Psoas muscle (tissue), 8 donors: ENCODE results near the gene RUFY4. TPM values are rescaled to one million over a fixed set of nuclear protein-coding genes. Genes with fewer than 3 reads are reported as not detected.

Experiments
- ATAC-seq, 4 donors: fragments of 200-7000 bp; cut with Tn5 transposase; one replicate each; pipeline ENCODE4 v1.9.1; 2020; ENCODE audit warnings: moderate library complexity in 3 of 4, mild to moderate bottlenecking in 2 of 4
- DNase-seq, 2 donors: peaks; one replicate each; pipeline ENCODE4 v3.0.0-alpha.2; 2020
- H3K27ac ChIP-seq: fragments of 200-600 bp; one replicate; pipeline ENCODE4 v1.8.0; 2022
- H3K27me3 ChIP-seq, 3 donors: fragments of 200-600 bp in 1 of 3; one replicate each; pipeline versions ENCODE4 v1.6.1 to v1.8.0; 2013 to 2022; ENCODE audit warnings: low read length in 2 of 3, mild to moderate bottlenecking in 2 of 3, moderate library complexity in 1 of 3; ENCODE audit not compliant: insufficient read depth in 3 of 3
- H3K36me3 ChIP-seq, 2 donors: fragments of 200-600 bp in 1 of 2; one replicate each; pipeline versions ENCODE4 v1.6.1 to v1.8.0; 2013 to 2022; ENCODE audit warnings: low read depth in 1 of 2, mild to moderate bottlenecking in 1 of 2, moderate library complexity in 1 of 2; ENCODE audit not compliant: insufficient read depth in 1 of 2
- H3K4me1 ChIP-seq: fragments of 200-600 bp; one replicate; pipeline ENCODE4 v1.8.0; 2022
- H3K4me3 ChIP-seq: fragments of 200-600 bp; one replicate; pipeline ENCODE4 v1.8.0; 2022; ENCODE audit warnings: mild to moderate bottlenecking
- H3K9me3 ChIP-seq: fragments of 200-600 bp; one replicate; pipeline ENCODE4 v1.8.0; 2022
- WGBS, 3 donors: extraction: QIAGEN DNeasy Blood & Tissue Kit; methylation state at CpG; one replicate each; pipeline versions ENCODE4 v1.1.6 to v1.1.7; 2013; 5-methylcytosine and 5-hydroxymethylcytosine counted together
- intact Hi-C, 2 donors: fragments of 100-400 bp; cut with DNase I; formaldehyde crosslinking; loops; one replicate each; pipeline versions ENCODE4 v1.11.0 to v1.14.2; 2022
- polyA plus RNA-seq, 3 donors: library from polyadenylated mRNA; stranded (reverse); fragments of 200-250 nt; gene quantifications; one replicate each; pipeline ENCODE4 v1.2.3, GENCODE V29; 2013
- total RNA-seq, 4 donors: library from RNA; stranded (reverse); fragmentation: NEBNext Ultra II Directional in 2 of 4; extraction: Animal tissue kit (Norgen Biotek cat#: 25700) in 2 of 4; gene quantifications; one replicate each; pipeline versions ENCODE4 v1.2.1 to v1.2.4, GENCODE V29; 2021 to 2023
- TF ChIP-seq, protein P1 (sequence below): fragments of 200-600 bp; IDR thresholded peaks from one replicate; pipeline ENCODE4 v1.8.0; 2022; ENCODE audit warnings: antibody characterized with exemption
- donor health status: healthy with polysubstance abuse.
- donor health status: DM: no; HTN: no; CAD: no; lungs with moderate emphysema.
- donor health status: Bipolar disorder and iron deficiency.
- donor health status: healthy.
- donor health status: DM: yes; HTN: yes; CAD: no.
- donor health status: DM: no; HTN: no; CAD: no.
- donor health status: DM: no; HTN: no; CAD: no.
- donor health status: DM: yes; HTN: yes; CAD: no.

Gene RUFY4
- total and polyA plus RNA-seq, 7 donors = 0.01 to 0.03 TPM; not detected in 5

DNA sequence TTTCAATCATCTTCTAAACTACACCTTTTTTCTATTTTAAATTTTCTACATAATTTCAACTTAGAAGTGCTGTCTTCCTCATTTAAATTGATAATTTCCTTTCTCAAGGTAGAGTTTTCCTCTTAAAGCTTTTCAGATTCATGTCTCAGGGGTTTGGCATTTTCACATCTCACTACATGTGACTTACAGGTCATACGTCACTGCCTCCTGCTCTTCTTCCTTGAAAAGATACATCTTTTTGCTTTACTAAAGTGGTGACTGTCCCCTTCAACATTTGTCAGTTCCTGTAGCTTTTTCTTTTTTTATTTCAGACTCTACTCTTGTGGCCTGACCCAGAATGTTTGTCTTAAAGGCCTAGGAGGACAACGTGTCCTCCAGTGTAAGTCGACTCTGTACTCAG lies 17.1 kb upstream of the RUFY4 start:
- Histone ChIP-seq H3K36me3 (no peaks in the 10 kb centered on the region), H3K9me3 (no peaks in the 10 kb centered on the region), H3K4me3 (no peak overlapping the region), H3K27ac (no peak overlapping the region), H3K4me1 (no peaks in the 10 kb centered on the region), H3K27me3 (no peaks in the 10 kb centered on the region)
- ATAC-seq (no peak), DNase-seq (no peak)
- TF ChIP-seq, protein P1, sequence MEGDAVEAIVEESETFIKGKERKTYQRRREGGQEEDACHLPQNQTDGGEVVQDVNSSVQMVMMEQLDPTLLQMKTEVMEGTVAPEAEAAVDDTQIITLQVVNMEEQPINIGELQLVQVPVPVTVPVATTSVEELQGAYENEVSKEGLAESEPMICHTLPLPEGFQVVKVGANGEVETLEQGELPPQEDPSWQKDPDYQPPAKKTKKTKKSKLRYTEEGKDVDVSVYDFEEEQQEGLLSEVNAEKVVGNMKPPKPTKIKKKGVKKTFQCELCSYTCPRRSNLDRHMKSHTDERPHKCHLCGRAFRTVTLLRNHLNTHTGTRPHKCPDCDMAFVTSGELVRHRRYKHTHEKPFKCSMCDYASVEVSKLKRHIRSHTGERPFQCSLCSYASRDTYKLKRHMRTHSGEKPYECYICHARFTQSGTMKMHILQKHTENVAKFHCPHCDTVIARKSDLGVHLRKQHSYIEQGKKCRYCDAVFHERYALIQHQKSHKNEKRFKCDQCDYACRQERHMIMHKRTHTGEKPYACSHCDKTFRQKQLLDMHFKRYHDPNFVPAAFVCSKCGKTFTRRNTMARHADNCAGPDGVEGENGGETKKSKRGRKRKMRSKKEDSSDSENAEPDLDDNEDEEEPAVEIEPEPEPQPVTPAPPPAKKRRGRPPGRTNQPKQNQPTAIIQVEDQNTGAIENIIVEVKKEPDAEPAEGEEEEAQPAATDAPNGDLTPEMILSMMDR = no peak
- intact Hi-C loops = no loop called here
- WGBS, 3 donors = 69 to 88% (median 79%) methylated on average over 3 of the region's 3 CpGs

DNA sequence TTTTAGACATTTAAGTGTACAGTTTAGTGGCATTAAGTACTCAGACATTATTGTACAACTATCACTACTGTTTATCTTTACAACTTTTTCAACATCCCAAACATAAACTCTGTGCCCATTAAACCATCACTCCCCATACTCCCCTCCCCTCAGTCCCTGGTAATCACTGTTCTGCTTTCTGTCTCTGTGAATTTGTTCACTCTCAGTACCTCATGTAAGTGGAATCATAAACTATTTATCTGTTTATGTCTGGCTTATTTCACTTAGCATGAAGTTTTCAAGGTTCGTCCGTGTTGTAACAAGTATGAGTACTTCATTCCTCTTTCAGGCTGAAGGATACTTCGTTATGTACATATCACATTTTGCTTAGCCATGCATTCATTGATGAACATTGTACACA lies 9.8 kb upstream of the RUFY4 start:
- intact Hi-C loops = no loop called here
- no peak for ATAC-seq
- no peak overlapping the region for H3K27ac ChIP-seq
- TF ChIP-seq, protein P1 = no peak
- H3K27me3 ChIP-seq = no peaks in the 10 kb centered on the region
- DNase-seq = no peak
- no peaks in the 10 kb centered on the region for H3K9me3 ChIP-seq
- H3K36me3 ChIP-seq = no peaks in the 10 kb centered on the region
- H3K4me3 ChIP-seq = no peak overlapping the region
- no peaks in the 10 kb centered on the region for H3K4me1 ChIP-seq
- 88 to 93% (median 90%) methylated on average over 3 of the region's 3 CpGs for WGBS, 3 donors

DNA sequence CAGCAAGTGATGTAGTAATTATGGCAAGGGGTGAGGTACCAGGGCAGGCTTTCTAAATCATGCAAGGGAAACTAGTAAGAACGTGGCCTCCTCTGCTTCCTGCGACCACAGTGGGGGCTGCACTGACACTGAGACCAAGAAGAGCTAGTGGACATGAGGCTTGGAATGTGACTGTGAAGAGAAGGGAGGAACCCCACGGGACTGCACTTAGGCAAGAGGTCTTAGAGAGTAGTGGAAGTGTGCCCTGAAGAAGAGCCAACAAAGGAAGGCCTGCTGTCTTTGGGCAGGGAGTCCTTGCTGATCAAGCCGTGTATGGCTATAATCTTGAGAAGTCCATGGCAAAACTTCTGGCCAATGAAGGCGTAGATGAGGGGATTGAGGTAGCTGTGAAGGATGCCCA lies 8.9 kb upstream of the RUFY4 start:
- Histone ChIP-seq H3K9me3 (no peaks in the 10 kb centered on the region), H3K36me3 (no peaks in the 10 kb centered on the region), H3K4me3 (no peak overlapping the region), H3K27me3 (peaks cover 0 to 2% (median 0%) of the 10 kb centered on the region in 3 donors), H3K4me1 (no peaks in the 10 kb centered on the region), H3K27ac (no peak overlapping the region)
- WGBS, 3 donors = 60 to 78% (median 66%) methylated on average over 5 of the region's 5 CpGs
- TF ChIP-seq, protein P1 = no peak
- intact Hi-C loops = no loop called here
- no peak for DNase-seq
- ATAC-seq = no peak

DNA sequence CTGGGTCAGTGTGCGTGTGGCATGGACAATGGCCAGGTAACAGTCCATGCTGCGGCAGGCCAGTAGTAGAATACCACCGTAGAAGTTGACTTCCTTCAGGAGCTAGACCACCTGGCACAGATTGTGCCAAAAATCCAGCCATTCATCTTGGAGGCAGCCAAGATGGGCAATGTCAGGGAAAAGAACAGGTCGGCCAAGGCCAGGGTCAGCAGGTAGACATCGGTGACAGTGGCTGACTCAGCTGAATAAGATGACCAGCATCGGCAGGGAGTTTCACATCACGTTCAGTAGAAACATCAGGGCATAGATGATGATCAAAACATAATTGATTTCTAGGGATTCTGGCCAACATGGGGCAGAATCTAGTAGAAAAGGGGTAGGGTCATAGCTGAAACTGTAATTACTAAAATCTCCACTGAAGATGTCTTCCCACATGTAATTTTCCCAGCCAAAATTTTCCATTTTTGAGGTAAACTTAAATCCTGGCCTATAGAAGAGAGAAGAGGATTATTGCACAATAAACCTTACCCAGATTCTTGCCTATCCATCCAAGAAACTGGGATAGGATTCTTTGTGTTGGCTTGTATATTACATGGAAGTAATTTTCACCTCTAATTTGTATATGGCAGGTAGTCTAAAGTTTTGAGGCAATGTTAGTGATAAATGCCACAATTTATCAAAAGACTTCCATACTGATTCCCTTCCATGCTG lies 7.9 kb upstream of the RUFY4 start:
- peaks cover 0 to 3% (median 0%) of the 10 kb centered on the region in 3 donors for H3K27me3 ChIP-seq
- 94 to 96% (median 94%) methylated on average over 7 of the region's 7 CpGs for WGBS, 3 donors
- no peak overlapping the region for H3K27ac ChIP-seq
- no peaks in the 10 kb centered on the region for H3K36me3 ChIP-seq
- DNase-seq (no peak), ATAC-seq (no peak)
- TF ChIP-seq, protein P1 = no peak
- no peaks in the 10 kb centered on the region for H3K9me3 ChIP-seq
- no peak overlapping the region for H3K4me3 ChIP-seq
- intact Hi-C loops = no loop called here
- no peaks in the 10 kb centered on the region for H3K4me1 ChIP-seq

DNA sequence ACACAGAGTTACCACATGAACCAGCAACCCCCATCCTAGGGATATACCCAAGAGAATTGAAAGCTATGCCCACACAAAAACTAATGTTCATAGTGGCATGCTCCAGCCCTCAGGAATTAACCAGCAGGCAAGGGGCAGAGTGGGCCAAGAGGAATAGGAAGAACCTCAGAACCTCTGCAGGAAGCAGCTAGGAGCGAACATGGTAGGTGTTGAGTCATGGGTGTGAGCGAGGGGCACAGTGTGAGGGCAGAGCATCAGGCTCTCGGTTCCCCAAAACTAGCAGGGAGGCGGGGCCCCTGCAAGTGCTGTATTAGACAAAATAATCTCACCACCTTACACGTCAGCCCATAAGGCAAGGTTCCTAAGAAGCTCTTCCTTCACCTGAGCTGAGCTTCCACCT lies 5.6 kb upstream of the RUFY4 start:
- ATAC-seq (no peak), DNase-seq (no peak)
- Histone ChIP-seq H3K36me3 (no peaks in the 10 kb centered on the region), H3K27me3 (peaks cover 0 to 5% (median 3%) of the 10 kb centered on the region in 3 donors), H3K27ac (no peak overlapping the region), H3K4me1 (no peaks in the 10 kb centered on the region), H3K4me3 (no peak overlapping the region), H3K9me3 (no peaks in the 10 kb centered on the region)
- intact Hi-C loops = no loop called here
- WGBS, 3 donors = 81 to 90% (median 89%) methylated on average over 5 of the region's 5 CpGs
- TF ChIP-seq, protein P1 = no peak
